HEK293 (cell line): ENCODE results near the gene DNAJB8.

Experiments
- CTCF ChIA-PET: fragments of 350-600 bp; formaldehyde crosslinking; extraction: SDS; loops from one replicate; lab custom pipeline; 2021; ENCODE audit warnings: antibody characterized with exemption; lab: Yijun Ruan, JAX
- POLR2A ChIA-PET: fragments of 300-600 bp; formaldehyde crosslinking; extraction: SDS; loops from one replicate; lab custom pipeline; 2020; ENCODE audit warnings: antibody characterized with exemption, inconsistent platforms; lab: Yijun Ruan, JAX
- H3K27ac ChIP-seq: fragments of 200-500 bp; sonication (Bioruptor generic); 2 replicates; pipeline ENCODE4 v1.5.1; 2014; ENCODE audit warnings: low read depth, low read length, control low read depth, inconsistent platforms; ENCODE audit errors: extremely low read depth
- H3K36me3 ChIP-seq, 2 experiments: fragments of 200-500 bp in 1 of 2; sonication (Bioruptor generic) in 1 of 2; 1 replicate in 1 of 2; 2 replicates in 1 of 2; pipeline ENCODE4 v1.5.1; 2014 to 2017; ENCODE audit warnings: inconsistent platforms in 2 of 2, low read length in 2 of 2; ENCODE audit not compliant: control insufficient read depth in 2 of 2, insufficient read depth in 1 of 2
- H3K4me1 ChIP-seq: fragments of 200-500 bp; sonication (Bioruptor generic); 2 replicates; pipeline ENCODE4 v1.5.1; 2014; ENCODE audit warnings: mild to moderate bottlenecking, low read length, inconsistent platforms; ENCODE audit not compliant: control insufficient read depth, insufficient read depth
- H3K4me3 ChIP-seq: 2 replicates; pipeline ENCODE4 v1.5.1; 2011; ENCODE audit warnings: low read depth, mild to moderate bottlenecking, control low read depth, low read length, moderate library complexity
- H3K9me3 ChIP-seq: fragments of 200-500 bp; sonication (Bioruptor generic); 2 replicates; pipeline ENCODE4 v1.5.1; 2014; ENCODE audit warnings: low read depth, low read length, inconsistent platforms; ENCODE audit not compliant: control insufficient read depth, insufficient read depth
- BCL11A ChIP-seq: fragments of 450-650 bp; formaldehyde crosslinking; IDR thresholded peaks from 2 replicates; pipeline ENCODE4 v1.5.1; 2016; ENCODE audit warnings: low read depth, missing biosample characterization, missing genetic modification characterization
- BCL11B ChIP-seq: fragments of 450-650 bp; formaldehyde crosslinking; IDR thresholded peaks from 2 replicates; pipeline ENCODE4 v1.5.1; 2016; ENCODE audit warnings: low read depth, missing biosample characterization, missing genetic modification characterization
- HIC1 ChIP-seq: fragments of 450-650 bp; formaldehyde crosslinking; IDR thresholded peaks from 2 replicates; pipeline ENCODE4 v1.5.1; 2016; ENCODE audit warnings: missing biosample characterization, missing genetic modification characterization
- HOXA7 ChIP-seq: sonication (generic); formaldehyde crosslinking; IDR thresholded peaks from 2 replicates; pipeline ENCODE4 v1.8.1; 2022; ENCODE audit warnings: missing genetic modification reagents, borderline replicate concordance
- KLF10 ChIP-seq: fragments of 450-650 bp; IDR thresholded peaks from 2 replicates; pipeline ENCODE4 v1.5.1; 2018; ENCODE audit warnings: missing biosample characterization, mild to moderate bottlenecking, missing genetic modification characterization
- KLF8 ChIP-seq: fragments of 450-650 bp; formaldehyde crosslinking; IDR thresholded peaks from 2 replicates; pipeline ENCODE4 v1.5.1; 2016; ENCODE audit warnings: missing biosample characterization, missing genetic modification characterization
- KLF9 ChIP-seq: fragments of 450-650 bp; formaldehyde crosslinking; IDR thresholded peaks from 2 replicates; pipeline ENCODE4 v1.5.1; 2016; ENCODE audit warnings: missing biosample characterization, missing genetic modification characterization, low read depth
- MZF1 ChIP-seq: fragments of 450-650 bp; formaldehyde crosslinking; IDR thresholded peaks from 2 replicates; pipeline ENCODE4 v1.5.1; 2017; ENCODE audit warnings: missing biosample characterization, missing genetic modification characterization, borderline replicate concordance
- SP3 ChIP-seq: fragments of 450-650 bp; formaldehyde crosslinking; IDR thresholded peaks from 2 replicates; pipeline ENCODE4 v1.5.1; 2016; ENCODE audit warnings: missing biosample characterization, missing genetic modification characterization
- ZBTB21 ChIP-seq: fragments of 450-650 bp; formaldehyde crosslinking; IDR thresholded peaks from 2 replicates; pipeline ENCODE4 v1.5.1; 2017; ENCODE audit warnings: missing biosample characterization, missing genetic modification characterization
- ZFHX2 ChIP-seq: fragments of 450-650 bp; formaldehyde crosslinking; conservative IDR thresholded peaks from 2 replicates; pipeline ENCODE4 v1.5.1; 2016; ENCODE audit warnings: missing biosample characterization, missing genetic modification characterization
- ZNF157 ChIP-seq: fragments of 450-650 bp; formaldehyde crosslinking; IDR thresholded peaks from 2 replicates; pipeline ENCODE4 v1.5.1; 2016; ENCODE audit warnings: missing biosample characterization, missing genetic modification characterization
- ZNF221 ChIP-seq: fragments of 450-650 bp; formaldehyde crosslinking; IDR thresholded peaks from 2 replicates; pipeline ENCODE4 v1.5.1; 2017; ENCODE audit warnings: missing biosample characterization, missing genetic modification characterization, borderline replicate concordance
- ZNF223 ChIP-seq: fragments of 450-650 bp; formaldehyde crosslinking; IDR thresholded peaks from 2 replicates; pipeline ENCODE4 v1.5.1; 2016; ENCODE audit warnings: missing biosample characterization, missing genetic modification characterization
- ZNF239 ChIP-seq: fragments of 450-650 bp; formaldehyde crosslinking; IDR thresholded peaks from 2 replicates; pipeline ENCODE4 v1.5.1; 2016; ENCODE audit warnings: missing biosample characterization, missing genetic modification characterization
- ZNF24 ChIP-seq: fragments of 450-650 bp; formaldehyde crosslinking; IDR thresholded peaks from 2 replicates; pipeline ENCODE4 v1.5.1; 2016; ENCODE audit warnings: missing biosample characterization, missing genetic modification characterization
- ZNF292 ChIP-seq: fragments of 450-650 bp; formaldehyde crosslinking; IDR thresholded peaks from 2 replicates; pipeline ENCODE4 v1.5.1; 2016; ENCODE audit warnings: low read depth, missing biosample characterization, missing genetic modification characterization, borderline replicate concordance
- ZNF324 ChIP-seq: fragments of 450-650 bp; formaldehyde crosslinking; IDR thresholded peaks from 2 replicates; pipeline ENCODE4 v1.5.1; 2016; ENCODE audit warnings: missing biosample characterization, missing genetic modification characterization
- ZNF335 ChIP-seq: fragments of 450-650 bp; formaldehyde crosslinking; conservative IDR thresholded peaks from 2 replicates; pipeline ENCODE4 v1.5.1; 2016; ENCODE audit warnings: missing biosample characterization, missing genetic modification characterization
- ZNF423 ChIP-seq: fragments of 450-650 bp; formaldehyde crosslinking; IDR thresholded peaks from 2 replicates; pipeline ENCODE4 v1.5.1; 2016; ENCODE audit warnings: missing biosample characterization, missing genetic modification characterization
- ZNF449 ChIP-seq: fragments of 450-650 bp; formaldehyde crosslinking; IDR thresholded peaks from 2 replicates; pipeline ENCODE4 v1.5.1; 2017; ENCODE audit warnings: missing biosample characterization, mild to moderate bottlenecking, missing genetic modification characterization, moderate library complexity
- ZNF513 ChIP-seq: fragments of 450-650 bp; IDR thresholded peaks from 2 replicates; pipeline ENCODE4 v1.5.1; 2018; ENCODE audit warnings: missing biosample characterization, missing genetic modification characterization
- ZNF521 ChIP-seq: fragments of 450-650 bp; formaldehyde crosslinking; IDR thresholded peaks from 2 replicates; pipeline ENCODE4 v1.5.1; 2017; ENCODE audit warnings: missing biosample characterization, mild to moderate bottlenecking, missing genetic modification characterization
- ZNF626 ChIP-seq: fragments of 450-650 bp; sonication (Bioruptor Pico); formaldehyde crosslinking; IDR thresholded peaks from 2 replicates; pipeline ENCODE4 v1.5.1; 2018; ENCODE audit warnings: missing biosample characterization, missing genetic modification characterization, inconsistent platforms
- ZNF692 ChIP-seq: fragments of 450-650 bp; formaldehyde crosslinking; IDR thresholded peaks from 2 replicates; pipeline ENCODE4 v1.5.1; 2016; ENCODE audit warnings: missing biosample characterization, missing genetic modification characterization
- ZNF776 ChIP-seq: fragments of 450-650 bp; formaldehyde crosslinking; IDR thresholded peaks from 2 replicates; pipeline ENCODE4 v1.5.0; 2017; ENCODE audit warnings: missing biosample characterization, missing genetic modification characterization, borderline replicate concordance
- ZSCAN30 ChIP-seq: fragments of 450-650 bp; IDR thresholded peaks from 2 replicates; pipeline ENCODE4 v1.5.1; 2018; ENCODE audit warnings: missing biosample characterization, mild to moderate bottlenecking, missing genetic modification characterization, moderate library complexity

The DNAJB8 gene

GRCh38 chr3:128488991-128489673 is 22.4 kb upstream of the DNAJB8 start (continued):
- TF ChIP-seq BCL11A (no peak), ZNF24 (tag by site-specific recombination) (no peak), ZNF221 (no peak), ZNF521 (tag by site-specific recombination) (no peak), ZNF292 (tag by site-specific recombination) (no peak)
- TF ChIP-seq, all 188 proteins: peak for 25

GRCh38 chr3:128488636-128488990 is 21.9 kb upstream of the DNAJB8 start:
- peaks cover 0 to 60% of the 10 kb centered on the region in 2 experiments; a peak in 1 of 3 replicates for H3K36me3 ChIP-seq
- H3K9me3 ChIP-seq: no peaks in the 10 kb centered on the region
- POLR2A ChIA-PET: no interaction called here
- no peak for TF ChIP-seq ZNF776 (tag by site-specific recombination)
- peak; percentile 34 for TF ChIP-seq ZNF335 (tag by site-specific recombination)
- no peak for TF ChIP-seq ZBTB21
- peak; percentile 62 for TF ChIP-seq HIC1 (tag by site-specific recombination)
- TF ChIP-seq ZNF626 (tag by site-specific recombination): no peak
- TF ChIP-seq KLF10 (tag by site-specific recombination): peak; percentile 9
- 0 out of 2 replicates have a peak, but pooled peaks have one; percentile 7 for TF ChIP-seq KLF8 (tag by site-specific recombination)
- TF ChIP-seq ZNF324 (tag by site-specific recombination): 0 out of 2 replicates have a peak, but pooled peaks have one; percentile 24
- peak; percentile 65 for TF ChIP-seq ZNF423
- peak; percentile 97 for TF ChIP-seq ZNF223 (tag by site-specific recombination)
- TF ChIP-seq ZFHX2 (tag by site-specific recombination): no peak
- TF ChIP-seq ZSCAN30: 0 out of 2 replicates have a peak, but pooled peaks have one; percentile 57
- TF ChIP-seq SP3 (tag by site-specific recombination): 0 out of 2 replicates have a peak, but pooled peaks have one; percentile 24
- no peak for TF ChIP-seq ZNF239 (tag by site-specific recombination)
- peak; percentile 33; the same call in 1 of the 2 replicates for TF ChIP-seq KLF9 (tag by site-specific recombination)
- no peak for TF ChIP-seq ZNF157
- peak overlapping the region; percentile 81 for H3K27ac ChIP-seq
- no peaks in the 10 kb centered on the region; the same call in 1 of the 2 replicates for H3K4me1 ChIP-seq
- CTCF ChIA-PET: no interaction called here
- peak overlapping the region; percentile 71 for H3K4me3 ChIP-seq

GRCh38 chr3:128487813-128488635 is 21.3 kb upstream of the DNAJB8 start:
- Histone ChIP-seq H3K36me3 (peaks cover 0 to 58% of the 10 kb centered on the region in 2 experiments; a peak in 1 of 3 replicates), H3K4me3 (peak overlapping the region; percentile 71), H3K4me1 (no peaks in the 10 kb centered on the region; the same call in 1 of the 2 replicates), H3K9me3 (no peaks in the 10 kb centered on the region), H3K27ac (peak overlapping the region; percentile 81)
- ChIA-PET CTCF (no interaction called here), POLR2A (no interaction called here)
- TF ChIP-seq ZNF157 (no peak), ZNF692 (peak; percentile 45; the same call in 1 of the 2 replicates), ZNF513 (tag by site-specific recombination) (no peak), MZF1 (tag by site-specific recombination) (peak; percentile 39; the same call in 1 of the 2 replicates), BCL11B (peak; percentile 80; the same call in 1 of the 2 replicates), ZNF449 (tag by site-specific recombination) (0 out of 2 replicates have a peak, but pooled peaks have one; percentile 20), HOXA7 (CRISPR knock-in tag) (no peak)
